GM18505 (cell line): ENCODE results near the gene WRNIP1.

Experiments
- ATAC-seq: cut with Tn5 transposase; IDR thresholded peaks from one replicate; pipeline ENCODE4 v1.9.1; 2021; ENCODE audit not compliant: unreplicated experiment
- POLR2A ChIP-seq: IDR thresholded peaks from 4 replicates; pipeline ENCODE4 v1.6.1; 2011; ENCODE audit warnings: borderline replicate concordance; ENCODE audit not compliant: insufficient read depth, insufficient read length; ENCODE audit errors: extremely low read depth

WRNIP1 gene

DNA sequence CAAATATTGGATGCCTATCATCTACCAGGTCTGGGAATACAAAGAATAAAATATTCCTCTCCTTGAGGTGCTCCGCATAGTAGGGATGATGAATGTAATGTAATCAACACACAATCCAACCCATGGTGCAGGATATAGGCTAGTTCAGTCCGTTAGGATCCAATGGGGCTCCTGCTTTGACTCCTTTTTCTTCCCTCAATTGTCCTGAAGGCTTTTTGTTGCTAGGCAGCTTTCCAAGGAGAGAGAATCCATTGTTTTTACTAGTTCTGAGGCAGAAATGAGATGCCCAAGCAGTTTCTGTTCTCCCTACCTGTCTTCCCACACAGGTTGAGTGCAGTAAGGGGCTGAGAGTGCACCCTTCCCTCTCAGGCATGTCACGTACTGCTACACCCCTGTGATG is 12.1 kb downstream of the WRNIP1 start:
- no peak for ATAC-seq
- no peak for TF ChIP-seq POLR2A

DNA sequence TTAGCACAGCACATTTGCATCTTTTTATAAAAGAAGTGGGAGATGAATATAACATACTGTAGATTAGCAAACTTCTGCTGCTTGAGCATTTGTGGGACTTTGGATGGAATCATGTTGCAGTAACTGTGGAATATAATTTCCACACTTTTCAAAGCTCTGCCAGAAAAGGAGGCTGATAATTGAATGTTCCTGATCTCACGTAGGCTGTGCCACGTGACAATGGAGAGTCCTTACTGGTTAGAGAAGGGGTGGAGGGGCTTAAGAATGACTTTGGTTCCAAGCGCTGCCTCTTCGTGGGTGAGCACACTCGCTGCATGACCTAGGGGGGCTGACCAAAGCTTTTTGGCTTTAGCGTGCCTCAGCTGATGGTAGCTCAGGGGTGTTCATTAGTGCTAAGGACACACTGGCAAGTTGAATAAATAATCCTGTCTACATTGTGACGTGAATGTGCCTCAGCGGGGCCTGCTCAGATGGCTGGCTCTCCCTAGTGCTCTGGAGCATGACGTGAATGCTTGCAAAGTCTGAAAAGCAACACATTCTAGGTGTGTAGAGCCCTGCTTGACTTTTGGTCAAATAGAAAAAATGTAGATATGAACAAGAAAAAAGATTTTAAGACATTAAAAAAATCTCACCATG is 15.0 kb downstream of the WRNIP1 start:
- no peak for ATAC-seq
- TF ChIP-seq POLR2A: no peak

DNA sequence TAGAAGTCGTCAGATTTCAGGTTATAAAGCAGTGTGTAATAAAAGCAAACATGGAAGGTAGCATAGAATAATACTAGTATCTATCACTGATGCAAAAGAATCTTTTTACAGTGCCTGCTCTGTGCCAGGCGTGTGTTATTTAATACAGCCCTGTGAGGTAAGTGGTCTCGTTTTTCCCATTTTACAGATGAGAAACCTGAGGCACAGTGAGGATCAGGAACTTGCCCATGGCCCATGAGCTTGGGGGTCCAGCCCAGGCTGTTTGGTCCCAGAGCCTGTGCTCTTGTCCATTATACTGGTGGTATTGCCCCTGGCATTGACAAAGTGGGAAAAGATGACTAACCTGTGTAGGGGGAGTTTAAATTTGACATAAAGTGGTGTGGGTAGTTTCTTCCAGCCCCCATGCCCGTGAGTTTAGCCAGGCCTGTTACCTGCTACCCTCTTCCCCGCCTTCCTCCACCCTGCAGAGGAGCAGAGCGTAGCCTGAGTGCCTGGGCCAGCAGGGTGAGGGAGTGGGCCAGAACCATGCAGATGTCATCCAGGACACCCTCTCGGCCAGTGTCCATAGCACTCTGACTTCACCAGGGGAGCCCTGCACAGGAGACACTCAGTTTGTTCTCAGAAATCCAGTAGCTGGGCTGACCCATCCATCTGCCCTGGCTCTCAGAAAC is 16.6 kb downstream of the WRNIP1 start:
- TF ChIP-seq POLR2A: no peak
- ATAC-seq: no peak

DNA sequence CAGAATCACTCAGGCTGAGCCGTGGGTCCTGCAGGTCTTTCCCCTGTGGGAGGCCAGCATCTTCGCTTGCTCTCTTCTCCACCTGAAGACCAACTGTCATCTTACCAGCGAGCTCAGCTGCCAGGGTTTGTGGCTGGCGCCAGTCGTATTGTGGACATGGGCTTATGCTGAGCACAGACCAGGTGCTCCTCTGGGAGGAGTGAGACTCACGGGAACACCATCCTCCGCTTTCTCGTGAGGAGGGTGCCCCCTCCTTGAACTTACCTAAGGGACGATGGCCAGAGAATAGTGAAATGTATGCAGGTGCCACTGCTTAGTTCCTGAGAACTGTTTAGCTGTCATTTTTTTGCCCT is 17.1 kb downstream of the WRNIP1 start:
- ATAC-seq: no peak
- TF ChIP-seq POLR2A: no peak

DNA sequence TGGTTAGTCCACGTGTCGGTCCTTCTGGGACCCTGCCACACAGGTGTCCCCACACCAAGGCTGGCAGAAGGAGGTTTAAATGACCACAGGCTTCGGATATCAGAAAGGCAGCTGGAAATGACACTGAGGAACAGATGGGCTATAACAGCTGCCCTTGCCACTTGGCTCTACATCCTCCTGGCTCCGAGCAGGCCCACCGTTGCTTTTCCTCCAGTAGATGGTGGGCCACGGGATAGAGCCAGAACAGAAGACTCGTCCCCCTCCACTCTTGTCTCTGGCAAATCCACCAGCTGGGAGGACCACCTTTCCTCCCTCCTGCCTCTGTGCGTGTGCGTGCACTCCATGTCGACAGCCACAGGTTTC is 17.6 kb downstream of the WRNIP1 start:
- TF ChIP-seq POLR2A: no peak

GRCh38 chr6:2783188-2783963 is 18.2 kb downstream of the WRNIP1 start:
- TF ChIP-seq POLR2A: no peak
- no peak for ATAC-seq

More for the DNA sequence above, 17.6 kb downstream of the WRNIP1 start:
- ATAC-seq: no peak

GRCh38 chr6:2784061-2784460 is 18.9 kb downstream of the WRNIP1 start:
- no peak for ATAC-seq

GRCh38 chr6:2784930-2785329 is 19.7 kb downstream of the WRNIP1 start:
- no peak for ATAC-seq

More at GRCh38 chr6:2784061-2784460, 18.9 kb downstream of the WRNIP1 start:
- TF ChIP-seq POLR2A: no peak

DNA sequence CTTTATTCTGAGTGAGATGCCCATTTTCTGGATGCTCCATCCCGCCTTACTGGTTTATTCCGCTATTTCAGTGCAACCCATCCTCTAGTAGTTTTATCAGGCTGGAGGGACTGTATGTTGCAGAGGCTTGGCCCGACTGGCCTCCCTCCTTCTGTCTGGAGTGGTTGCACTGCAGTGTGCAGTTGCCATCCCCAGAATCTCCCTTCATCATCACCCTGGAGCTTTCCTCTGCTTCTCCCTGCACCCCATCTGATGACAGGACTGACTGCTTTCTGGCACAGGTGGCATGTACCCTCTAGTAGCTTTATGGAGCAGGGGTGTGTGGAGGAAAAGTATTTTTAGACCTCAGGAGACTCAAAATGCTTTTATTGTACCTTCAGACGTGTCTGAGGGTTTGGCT is 21.1 kb downstream of the WRNIP1 start:
- no peak for ATAC-seq
- no peak for TF ChIP-seq POLR2A

More at GRCh38 chr6:2784930-2785329, 19.7 kb downstream of the WRNIP1 start:
- TF ChIP-seq POLR2A: no peak

DNA sequence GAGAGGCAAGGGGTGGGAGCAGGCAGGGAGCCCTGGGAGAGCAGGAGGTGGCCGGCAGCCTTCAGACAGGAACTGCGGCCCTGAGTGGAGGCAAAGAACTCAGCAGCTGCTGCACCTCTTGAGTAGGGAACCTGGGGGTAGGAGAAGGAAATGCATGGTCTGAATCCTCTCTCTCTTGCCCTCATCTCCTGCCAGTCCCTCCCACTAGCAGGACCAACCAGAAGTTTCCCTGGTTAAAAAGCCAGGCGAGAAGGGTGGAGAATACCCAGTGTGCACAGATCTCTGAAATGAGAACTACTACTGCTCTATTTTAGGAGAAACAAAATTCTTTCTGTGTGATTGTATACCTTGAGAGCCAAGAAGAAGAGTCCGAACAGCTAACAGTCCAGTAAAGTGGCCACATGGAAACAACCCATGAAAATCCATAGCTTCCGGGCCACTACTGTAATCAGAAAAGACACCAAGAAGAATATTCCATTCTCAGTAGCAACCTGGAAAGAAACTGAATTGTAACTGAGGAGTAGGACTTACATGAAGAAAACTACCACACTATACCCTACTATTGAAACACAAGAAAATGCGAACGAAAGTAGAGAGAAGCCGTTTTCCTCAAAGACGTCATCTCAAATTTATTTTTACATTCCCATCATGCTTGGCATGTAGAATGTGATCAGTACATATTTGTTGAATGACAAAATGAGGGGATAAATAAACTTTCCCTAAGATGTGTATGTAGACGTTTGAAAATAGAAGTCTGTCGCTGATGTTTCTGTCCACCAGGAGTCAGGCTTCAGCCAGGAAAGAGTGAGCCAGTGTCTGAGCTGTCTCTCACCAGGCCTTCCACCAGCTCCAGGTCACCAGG is 25.6 kb downstream of the WRNIP1 start:
- no peak for TF ChIP-seq POLR2A
- ATAC-seq: no peak

GRCh38 chr6:2791450-2791974 is 26.3 kb downstream of the WRNIP1 start:
- no peak for TF ChIP-seq POLR2A
- no peak for ATAC-seq

DNA sequence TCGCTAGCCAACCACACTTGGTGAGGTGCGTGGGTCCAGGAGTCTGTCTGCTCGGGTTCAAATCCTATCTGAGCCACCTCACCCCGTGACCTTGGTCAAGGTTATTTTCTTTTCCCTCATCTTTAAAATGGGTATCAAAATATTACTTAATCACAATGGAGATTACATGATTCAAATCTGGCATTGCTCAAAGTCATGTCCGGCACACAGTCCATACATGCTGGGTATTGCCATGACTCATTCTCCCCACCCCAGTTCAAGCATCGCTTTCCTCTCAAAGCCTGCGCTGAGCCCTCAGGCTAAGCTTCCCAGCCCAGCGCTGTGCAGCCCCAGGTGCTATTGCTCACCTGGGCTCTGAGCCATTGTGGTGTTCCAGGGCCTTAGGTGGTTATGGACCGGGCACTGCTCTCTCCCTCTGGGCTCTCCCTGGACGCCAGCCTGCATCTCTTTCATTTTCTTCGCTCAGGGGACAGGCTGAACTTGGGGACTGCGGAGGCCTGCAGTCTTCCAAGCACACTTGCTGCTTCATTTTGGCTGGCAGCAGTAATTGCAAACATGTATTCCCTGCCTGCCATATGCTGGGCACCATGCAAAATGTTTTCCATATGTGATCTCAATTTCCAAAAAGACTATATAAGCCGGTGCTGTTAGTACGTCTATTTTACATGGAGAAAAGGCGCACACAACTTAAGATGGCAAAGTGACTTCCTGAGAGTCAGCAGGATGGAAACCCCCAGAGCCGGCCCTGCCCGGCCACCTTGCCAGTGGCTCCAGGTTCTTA is 27.3 kb downstream of the WRNIP1 start:
- no peak for TF ChIP-seq POLR2A

More for the DNA sequence above, 27.3 kb downstream of the WRNIP1 start:
- no peak for ATAC-seq
